Measurements from ENCODE around the gene ABI3BP. TPM values are rescaled to one million over a fixed set of nuclear protein-coding genes. Genes with fewer than 3 reads are reported as not detected.

ABI3BP gene
- total RNA-seq, 1 experiment from 2014 or later = 23.4 TPM

DNA sequence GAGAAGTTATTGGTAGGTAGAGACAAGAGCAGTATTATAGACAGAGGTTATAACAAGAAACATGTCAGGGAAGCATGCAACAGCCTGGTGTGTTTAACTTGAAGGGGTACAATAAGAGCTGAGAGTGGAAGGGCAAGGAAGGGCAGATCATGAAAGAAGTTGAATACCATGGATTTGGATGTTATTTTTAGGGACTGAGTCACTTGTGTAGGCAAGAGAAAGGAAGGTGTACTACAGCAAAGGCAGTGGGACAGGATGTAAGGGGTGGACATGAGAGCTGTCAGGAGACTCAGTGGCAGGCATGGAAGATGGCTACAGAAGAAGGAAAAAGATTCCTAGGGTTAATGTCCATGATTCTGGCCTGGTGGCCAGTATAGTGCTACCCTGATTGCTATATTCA lies 217.6 kb downstream of the ABI3BP start:
- TF ChIP-seq, protein P1, sequence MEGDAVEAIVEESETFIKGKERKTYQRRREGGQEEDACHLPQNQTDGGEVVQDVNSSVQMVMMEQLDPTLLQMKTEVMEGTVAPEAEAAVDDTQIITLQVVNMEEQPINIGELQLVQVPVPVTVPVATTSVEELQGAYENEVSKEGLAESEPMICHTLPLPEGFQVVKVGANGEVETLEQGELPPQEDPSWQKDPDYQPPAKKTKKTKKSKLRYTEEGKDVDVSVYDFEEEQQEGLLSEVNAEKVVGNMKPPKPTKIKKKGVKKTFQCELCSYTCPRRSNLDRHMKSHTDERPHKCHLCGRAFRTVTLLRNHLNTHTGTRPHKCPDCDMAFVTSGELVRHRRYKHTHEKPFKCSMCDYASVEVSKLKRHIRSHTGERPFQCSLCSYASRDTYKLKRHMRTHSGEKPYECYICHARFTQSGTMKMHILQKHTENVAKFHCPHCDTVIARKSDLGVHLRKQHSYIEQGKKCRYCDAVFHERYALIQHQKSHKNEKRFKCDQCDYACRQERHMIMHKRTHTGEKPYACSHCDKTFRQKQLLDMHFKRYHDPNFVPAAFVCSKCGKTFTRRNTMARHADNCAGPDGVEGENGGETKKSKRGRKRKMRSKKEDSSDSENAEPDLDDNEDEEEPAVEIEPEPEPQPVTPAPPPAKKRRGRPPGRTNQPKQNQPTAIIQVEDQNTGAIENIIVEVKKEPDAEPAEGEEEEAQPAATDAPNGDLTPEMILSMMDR (conservative IDR thresholded peaks at IDR 0.05; ENCODE audit: low read depth, low read length) = no peak
- TF ChIP-seq EZH2phosphoT487 (IDR thresholded peaks at IDR 0.05; ENCODE audit: borderline replicate concordance, low read length) = no peak
- TF ChIP-seq EZH2 (IDR thresholded peaks at IDR 0.05; ENCODE audit: low read length, unreplicated experiment) = no peak
- POLR2A ChIA-PET (ENCODE audit: unreplicated experiment) = no interaction called here
- Histone ChIP-seq H3K4me2 (ENCODE audit: low read length) (no peak overlapping the region), H3K4me3 (ENCODE audit: low read length) (no peak overlapping the region), H3F3A (ENCODE audit: low read length, unreplicated experiment) (no peaks in the 10 kb centered on the region), H2AFZ (ENCODE audit: low read length) (no peak overlapping the region), H3K27me3 (ENCODE audit: low read length) (no peaks in the 10 kb centered on the region), H3K9me2 (replicated peaks; ENCODE audit: low read length) (no peaks in the 10 kb centered on the region), H4K20me1 (ENCODE audit: low read length) (no peaks in the 10 kb centered on the region), H3K79me2 (ENCODE audit: low read length) (no peaks in the 10 kb centered on the region), H3K9ac (ENCODE audit: low read length) (no peak overlapping the region), H3K4me1 (ENCODE audit: insufficient read depth, low read length) (no peaks in the 10 kb centered on the region), H3K9me3 (ENCODE audit: low read length) (no peaks in the 10 kb centered on the region), H3K36me3 (ENCODE audit: low read depth, low read length) (no peaks in the 10 kb centered on the region), H3K27ac (ENCODE audit: low read length) (no peak overlapping the region)
- no peak for DNase-seq
- CTCF ChIA-PET = no interaction called here
- intact Hi-C loops (cut with micrococcal nuclease) = no loop called here
- BruUV-seq (replicated peaks) = no TSS peak
- no peak for ATAC-seq

DNA sequence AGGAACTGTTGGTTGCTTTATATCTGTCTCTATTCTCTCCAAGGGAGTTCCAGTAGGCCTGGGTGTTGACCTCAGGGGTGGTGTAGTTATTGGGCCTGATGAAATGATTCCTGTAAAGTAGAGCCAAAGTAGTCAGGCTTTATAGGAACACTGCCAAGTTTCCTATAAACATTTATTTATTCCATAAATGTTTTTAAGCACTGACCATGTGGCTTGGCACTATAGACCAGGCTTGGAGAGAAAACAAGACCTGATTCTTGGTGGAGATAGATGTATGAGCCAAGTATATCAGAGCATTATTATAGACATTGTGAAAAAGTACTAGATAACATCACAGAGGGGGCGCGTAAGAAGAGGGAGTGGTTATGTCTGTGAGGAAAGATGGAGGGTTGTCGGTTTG lies 218.0 kb downstream of the ABI3BP start:
- Histone ChIP-seq H3K79me2 (ENCODE audit: low read length) (no peaks in the 10 kb centered on the region), H4K20me1 (ENCODE audit: low read length) (no peaks in the 10 kb centered on the region), H3K9me3 (ENCODE audit: low read length) (no peaks in the 10 kb centered on the region), H2AFZ (ENCODE audit: low read length) (no peak overlapping the region), H3K9me2 (replicated peaks; ENCODE audit: low read length) (no peaks in the 10 kb centered on the region), H3K27me3 (ENCODE audit: low read length) (no peaks in the 10 kb centered on the region), H3K4me1 (ENCODE audit: insufficient read depth, low read length) (no peaks in the 10 kb centered on the region), H3K4me2 (ENCODE audit: low read length) (no peak overlapping the region), H3K27ac (ENCODE audit: low read length) (no peak overlapping the region), H3K9ac (ENCODE audit: low read length) (no peak overlapping the region), H3F3A (ENCODE audit: low read length, unreplicated experiment) (no peaks in the 10 kb centered on the region), H3K36me3 (ENCODE audit: low read depth, low read length) (no peaks in the 10 kb centered on the region), H3K4me3 (ENCODE audit: low read length) (no peak overlapping the region)
- POLR2A ChIA-PET (ENCODE audit: unreplicated experiment) = no interaction called here
- DNase-seq (no peak), ATAC-seq (no peak)
- intact Hi-C loops (cut with micrococcal nuclease) = no loop called here
- CTCF ChIA-PET = no interaction called here
- no TSS peak for BruUV-seq (replicated peaks)
- TF ChIP-seq EZH2 (IDR thresholded peaks at IDR 0.05; ENCODE audit: low read length, unreplicated experiment) (no peak), EZH2phosphoT487 (IDR thresholded peaks at IDR 0.05; ENCODE audit: borderline replicate concordance, low read length) (no peak)
- TF ChIP-seq, protein P1 (conservative IDR thresholded peaks at IDR 0.05; ENCODE audit: low read depth, low read length) = no peak

DNA sequence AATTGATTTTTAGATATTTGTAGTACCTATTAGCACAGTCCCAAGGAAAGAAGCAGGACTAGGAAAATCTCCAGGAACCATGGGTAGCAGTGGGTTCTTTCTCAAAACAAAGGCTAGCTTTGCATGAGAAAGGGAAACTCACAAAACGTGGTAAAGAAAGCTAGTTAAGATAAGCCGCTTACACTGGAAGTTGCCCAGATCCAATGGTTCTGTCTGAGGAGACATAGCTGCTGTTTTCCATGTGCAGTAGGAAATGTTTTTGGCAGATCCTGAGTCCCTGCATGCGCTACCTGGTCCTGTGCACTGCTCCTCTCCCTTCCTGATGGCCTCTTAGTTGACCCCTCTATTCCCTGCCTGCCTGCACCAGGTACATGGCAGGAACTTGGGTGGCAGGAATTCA lies 223.5 kb downstream of the ABI3BP start:
- H3K27ac ChIP-seq (ENCODE audit: low read length) = no peak overlapping the region
- H3K4me2 ChIP-seq (ENCODE audit: low read length) = no peak overlapping the region
- no peak for TF ChIP-seq EZH2 (IDR thresholded peaks at IDR 0.05; ENCODE audit: low read length, unreplicated experiment)
- no peak for TF ChIP-seq EZH2phosphoT487 (IDR thresholded peaks at IDR 0.05; ENCODE audit: borderline replicate concordance, low read length)
- TF ChIP-seq, protein P1 (conservative IDR thresholded peaks at IDR 0.05; ENCODE audit: low read depth, low read length) = no peak
- H3K79me2 ChIP-seq (ENCODE audit: low read length) = no peaks in the 10 kb centered on the region
- no peaks in the 10 kb centered on the region for H3K9me3 ChIP-seq (ENCODE audit: low read length)
- no peaks in the 10 kb centered on the region for H3K9me2 ChIP-seq (replicated peaks; ENCODE audit: low read length)
- no peaks in the 10 kb centered on the region for H3F3A ChIP-seq (ENCODE audit: low read length, unreplicated experiment)
- POLR2A ChIA-PET (ENCODE audit: unreplicated experiment) = no interaction called here
- intact Hi-C loops (cut with micrococcal nuclease) = no loop called here
- H3K27me3 ChIP-seq (ENCODE audit: low read length) = no peaks in the 10 kb centered on the region
- H4K20me1 ChIP-seq (ENCODE audit: low read length) = no peaks in the 10 kb centered on the region
- H2AFZ ChIP-seq (ENCODE audit: low read length) = no peak overlapping the region
- no peak overlapping the region for H3K4me3 ChIP-seq (ENCODE audit: low read length)
- CTCF ChIA-PET = no interaction called here
- ATAC-seq (no peak), DNase-seq (no peak)
- peaks cover 5% of the 10 kb centered on the region; the same call in 1 of the 2 replicates for H3K4me1 ChIP-seq (ENCODE audit: insufficient read depth, low read length)
- no peaks in the 10 kb centered on the region for H3K36me3 ChIP-seq (ENCODE audit: low read depth, low read length)
- BruUV-seq (replicated peaks) = no TSS peak
- no peak overlapping the region for H3K9ac ChIP-seq (ENCODE audit: low read length)
